Fibroblast of lung (primary cell): ENCODE results near the gene SRRM2.

Source experiments
- EZH2 ChIP-seq: IDR thresholded peaks from 2 replicates; pipeline ENCODE4 v1.5.1; 2012; ENCODE audit warnings: low read length, control low read depth, mild to moderate bottlenecking; ENCODE audit errors: missing control alignments
- TF ChIP-seq, protein P1 (sequence below), 2 donors: IDR thresholded peaks in 1 of 2; conservative IDR thresholded peaks in 1 of 2; 1 replicate in 1 of 2; 2 replicates in 1 of 2; pipeline ENCODE4 v1.5.1; 2011 to 2012; ENCODE audit warnings: low read length in 2 of 2, control low read depth in 1 of 2, inconsistent platforms in 1 of 2, low read depth in 1 of 2, mild to moderate bottlenecking in 1 of 2

DNA sequence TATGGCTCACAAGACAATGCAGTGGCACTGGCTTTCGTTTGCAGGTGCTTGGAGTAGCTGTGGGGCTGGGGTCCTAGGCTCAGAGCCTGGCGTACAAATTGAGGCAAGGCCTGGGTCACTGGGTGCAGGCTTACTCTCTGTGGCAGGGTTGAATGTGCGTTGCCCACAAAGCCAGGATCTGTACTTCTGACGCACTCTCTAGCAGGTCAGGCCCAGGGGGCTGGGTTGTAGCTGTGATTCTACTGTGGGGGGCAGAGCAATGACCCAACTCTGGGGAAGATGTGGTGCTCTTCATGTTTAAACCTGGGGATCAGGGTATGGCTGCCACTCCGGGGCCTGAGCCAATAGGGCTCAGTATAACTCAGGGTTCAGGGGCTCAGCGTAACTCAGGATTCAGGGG is 58.2 kb downstream of the SRRM2 start:
- TF ChIP-seq EZH2 = no peak
- TF ChIP-seq, protein P1, sequence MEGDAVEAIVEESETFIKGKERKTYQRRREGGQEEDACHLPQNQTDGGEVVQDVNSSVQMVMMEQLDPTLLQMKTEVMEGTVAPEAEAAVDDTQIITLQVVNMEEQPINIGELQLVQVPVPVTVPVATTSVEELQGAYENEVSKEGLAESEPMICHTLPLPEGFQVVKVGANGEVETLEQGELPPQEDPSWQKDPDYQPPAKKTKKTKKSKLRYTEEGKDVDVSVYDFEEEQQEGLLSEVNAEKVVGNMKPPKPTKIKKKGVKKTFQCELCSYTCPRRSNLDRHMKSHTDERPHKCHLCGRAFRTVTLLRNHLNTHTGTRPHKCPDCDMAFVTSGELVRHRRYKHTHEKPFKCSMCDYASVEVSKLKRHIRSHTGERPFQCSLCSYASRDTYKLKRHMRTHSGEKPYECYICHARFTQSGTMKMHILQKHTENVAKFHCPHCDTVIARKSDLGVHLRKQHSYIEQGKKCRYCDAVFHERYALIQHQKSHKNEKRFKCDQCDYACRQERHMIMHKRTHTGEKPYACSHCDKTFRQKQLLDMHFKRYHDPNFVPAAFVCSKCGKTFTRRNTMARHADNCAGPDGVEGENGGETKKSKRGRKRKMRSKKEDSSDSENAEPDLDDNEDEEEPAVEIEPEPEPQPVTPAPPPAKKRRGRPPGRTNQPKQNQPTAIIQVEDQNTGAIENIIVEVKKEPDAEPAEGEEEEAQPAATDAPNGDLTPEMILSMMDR (conservative IDR thresholded peaks at IDR 0.05 in 1 of 2, IDR thresholded peaks at IDR 0.05 in 1 of 2; ENCODE audit: low read depth in 1 of 2, low read length in 2 of 2) = no peak
